GM13976 (cell line): Measurements from ENCODE around the gene KLF16.

Source experiments
- DNase-seq: peaks from one replicate; pipeline ENCODE4 v3.0.0; 2012; ENCODE audit warnings: low spot score
- CTCF ChIP-seq: IDR thresholded peaks from 2 replicates; pipeline ENCODE4 v1.5.1; 2012; ENCODE audit warnings: borderline replicate concordance, mild to moderate bottlenecking; ENCODE audit not compliant: insufficient read depth; ENCODE audit errors: extremely low read depth, missing control alignments, control extremely low read depth
- in situ Hi-C: fragments of 300-500 bp; cut with MboI; formaldehyde crosslinking; loops from one replicate; pipeline ENCODE4 v1.12.0; 2022; ENCODE audit warnings: low sequenced_read_pairs, mixed read lengths, inconsistent platforms; ENCODE audit not compliant: unreplicated experiment

KLF16 gene

DNA sequence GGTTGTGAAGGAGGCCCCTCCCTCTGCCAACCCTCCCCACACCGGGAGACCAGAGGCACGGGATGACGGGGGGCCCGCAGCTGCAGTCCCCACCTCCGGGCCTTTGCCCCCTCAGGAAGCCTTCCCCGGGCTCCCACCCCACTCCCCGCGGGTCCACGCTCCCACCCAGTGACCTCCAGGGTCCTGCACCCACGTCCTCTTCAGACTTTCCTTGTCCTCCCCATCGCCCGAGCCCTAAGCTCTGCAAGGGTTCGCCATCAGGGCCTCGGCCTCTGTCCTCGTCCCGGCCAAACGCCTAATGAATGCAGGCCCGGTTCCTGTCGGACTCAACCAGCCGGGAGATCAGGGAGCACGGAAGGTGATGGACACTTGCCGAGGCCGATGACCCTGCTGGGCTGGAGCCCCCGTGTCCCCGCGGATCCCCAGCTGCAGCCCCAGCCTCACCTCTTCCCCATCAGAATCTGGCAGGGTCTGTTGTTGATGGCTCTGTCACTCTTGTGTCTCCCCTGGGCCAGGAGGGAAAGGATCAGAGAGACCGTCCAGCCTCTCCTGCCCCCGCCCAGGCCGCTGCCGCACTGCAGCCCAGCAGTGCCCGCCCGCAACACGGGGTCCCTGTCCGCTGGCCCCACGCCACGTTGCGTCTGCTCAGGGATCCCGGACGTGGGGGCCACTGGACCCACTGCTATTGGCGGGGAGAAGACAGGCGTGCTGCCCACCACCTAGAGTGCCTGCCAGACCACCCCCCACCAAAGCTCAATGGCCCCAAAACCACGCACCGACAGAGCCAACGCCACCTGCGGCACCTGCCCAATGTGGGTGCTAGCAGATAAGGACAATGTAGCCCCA, 57.0 kb downstream of the KLF16 start:
- no peak for TF ChIP-seq CTCF
- no peak for DNase-seq
- in situ Hi-C loops = no loop called here

DNA sequence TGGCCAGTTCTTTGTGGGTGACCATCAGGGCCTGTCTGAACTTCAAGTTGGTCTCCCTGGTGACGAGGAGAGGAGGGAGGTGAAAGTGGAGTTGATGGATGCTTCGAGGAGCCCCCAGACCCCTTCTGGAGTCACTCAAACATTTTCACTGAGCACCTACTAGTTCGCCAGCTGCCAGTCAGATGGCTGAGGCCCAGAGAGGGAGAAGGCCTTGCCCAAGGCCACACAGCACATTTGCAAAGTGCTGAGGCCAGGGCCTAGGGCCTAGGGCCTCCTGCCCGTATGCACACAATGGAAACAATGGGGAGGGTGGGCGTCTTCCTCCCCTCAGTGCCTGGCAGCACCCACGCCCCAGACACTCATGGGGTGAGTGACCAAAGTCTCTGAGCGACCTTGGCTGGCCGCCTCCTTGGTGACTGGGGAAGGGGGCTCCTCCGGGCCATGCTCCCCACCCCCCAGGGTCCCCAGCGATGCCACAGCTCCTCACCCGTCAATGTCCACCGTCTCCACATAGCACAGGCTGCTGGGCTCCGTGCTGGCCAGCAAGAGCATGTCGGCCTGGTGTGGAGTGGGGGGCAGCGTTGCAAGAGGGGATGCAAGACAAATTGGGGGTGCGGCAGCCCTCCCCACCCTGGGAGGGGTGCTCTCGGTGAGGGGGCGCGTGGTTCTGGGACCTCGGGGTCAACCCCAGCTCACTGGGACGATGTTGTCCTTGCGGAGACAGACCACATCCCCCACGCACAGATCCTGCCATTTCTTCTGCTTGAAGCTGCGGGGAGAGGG, 57.8 kb downstream of the KLF16 start:
- no peak for DNase-seq
- in situ Hi-C loops = no loop called here
- TF ChIP-seq CTCF = no peak

DNA sequence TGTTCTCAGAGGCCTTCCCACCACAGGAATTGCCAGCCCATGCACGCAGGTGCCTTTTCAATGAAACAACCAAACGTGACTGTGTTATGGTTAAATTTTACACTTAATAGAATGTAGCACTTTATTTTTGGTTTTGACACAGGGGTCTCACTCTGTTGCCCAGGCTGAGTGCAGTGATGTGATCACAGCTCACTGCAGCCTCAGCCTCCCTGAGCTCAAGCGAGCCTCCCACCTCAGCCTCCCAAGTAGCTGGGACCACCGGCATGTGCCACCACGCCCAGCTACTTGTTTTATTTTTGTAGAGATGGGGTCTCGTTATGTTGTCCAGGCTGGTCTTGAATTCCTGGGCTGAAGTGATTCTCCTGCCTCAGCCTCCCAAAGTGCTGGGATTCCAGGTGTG, 58.5 kb downstream of the KLF16 start:
- in situ Hi-C loops = no loop called here
- no peak for DNase-seq
- TF ChIP-seq CTCF = no peak
